ENCODE measurements around the gene ASCC1.

ASCC1 gene

GRCh38 chr10:72065439-72066025 is 150.5 kb downstream of the ASCC1 start:
- no peak for DNase-seq (ENCODE audit: low spot score)

GRCh38 chr10:72063703-72064391 is 152.2 kb downstream of the ASCC1 start:
- no peak for DNase-seq (ENCODE audit: low spot score)

GRCh38 chr10:72062832-72063702 is 153.0 kb downstream of the ASCC1 start:
- no peak for DNase-seq (ENCODE audit: low spot score)

- no peak for DNase-seq (ENCODE audit: low spot score)
Measured at GRCh38 chr10:72062382-72062781, 153.7 kb downstream of the ASCC1 start.

GRCh38 chr10:72061930-72062329 is 154.1 kb downstream of the ASCC1 start:
- DNase-seq (ENCODE audit: low spot score) = no peak

GRCh38 chr10:72061491-72061890 is 154.6 kb downstream of the ASCC1 start:
- no peak for DNase-seq (ENCODE audit: low spot score)

GRCh38 chr10:72059843-72060822 is 155.9 kb downstream of the ASCC1 start:
- DNase-seq (ENCODE audit: low spot score) = no peak

- no peak for DNase-seq (ENCODE audit: low spot score)
Measured at GRCh38 chr10:72058989-72059842, 156.9 kb downstream of the ASCC1 start.

GRCh38 chr10:72058347-72058898 is 157.7 kb downstream of the ASCC1 start:
- DNase-seq (ENCODE audit: low spot score) = no peak

GRCh38 chr10:72056932-72057751 is 158.9 kb downstream of the ASCC1 start:
- no peak for DNase-seq (ENCODE audit: low spot score)

GRCh38 chr10:72056113-72056512 is 160.0 kb downstream of the ASCC1 start:
- no peak for DNase-seq (ENCODE audit: low spot score)

GRCh38 chr10:72053690-72054089 is 162.4 kb downstream of the ASCC1 start:
- no peak for DNase-seq (ENCODE audit: low spot score)

- DNase-seq (ENCODE audit: low spot score) = no peak
Measured at GRCh38 chr10:72050873-72051272, 165.2 kb downstream of the ASCC1 start.

- DNase-seq (ENCODE audit: low spot score) = no peak
Measured at GRCh38 chr10:72049969-72050781, 165.9 kb downstream of the ASCC1 start.

- no peak for DNase-seq (ENCODE audit: low spot score)
Measured at GRCh38 chr10:72049472-72049871, 166.6 kb downstream of the ASCC1 start.

- peak; percentile 90 for DNase-seq (ENCODE audit: low spot score)
Measured at GRCh38 chr10:72048450-72049124, 167.5 kb downstream of the ASCC1 start.

All from CD4-positive, alpha-beta T cell treated with Interleukin-15 for 4 hours (primary cell).